HG03108 (cell line): ENCODE data around the gene LGALS3.
A peak's percentile ranks its signal among the peaks of the same experiment; 100 is the strongest.

Source experiments
- ATAC-seq: cut with Tn5 transposase; IDR thresholded peaks from one replicate; pipeline ENCODE4 v1.9.1; 2021; ENCODE audit warnings: moderate library complexity; ENCODE audit not compliant: unreplicated experiment

Gene LGALS3

DNA sequence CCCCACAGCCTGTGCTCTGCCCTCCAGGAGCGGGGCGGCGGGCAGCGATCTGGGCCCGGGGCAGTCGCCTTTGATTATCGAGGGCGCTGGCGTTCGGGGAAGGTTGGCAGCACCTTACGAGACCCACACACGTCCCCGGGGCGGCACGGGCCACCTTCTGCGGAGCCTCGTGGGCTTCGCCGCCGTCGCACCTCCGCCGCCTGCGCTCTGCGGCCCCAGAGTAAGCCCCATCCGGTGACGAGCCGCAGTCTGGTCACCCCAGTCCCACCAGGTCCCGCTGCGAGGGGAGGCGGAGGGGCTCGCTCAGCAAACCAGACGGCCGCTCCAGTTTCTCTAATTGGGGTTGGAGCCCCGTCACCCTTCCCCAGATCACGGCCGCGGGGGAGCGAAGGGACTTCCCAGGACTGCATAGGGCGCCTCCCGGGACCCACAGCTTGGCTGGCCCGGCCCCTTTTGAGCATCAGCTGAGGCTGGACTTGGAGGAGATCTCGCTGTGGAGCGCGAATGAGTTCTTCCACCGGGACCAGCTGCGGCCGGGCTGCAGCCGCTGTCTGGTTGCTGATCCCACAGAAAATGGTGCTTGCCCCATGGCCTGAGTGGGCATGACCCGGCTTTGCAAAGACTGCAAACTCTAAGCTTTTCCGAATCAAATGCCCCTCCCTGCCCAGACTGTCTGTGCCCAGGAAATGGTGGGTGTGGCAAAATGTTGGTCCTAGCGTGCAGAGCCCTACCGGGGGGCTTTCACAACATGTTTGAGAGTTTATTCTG, 560 bp downstream of the LGALS3 start:
- peak; percentile 40 for ATAC-seq

DNA sequence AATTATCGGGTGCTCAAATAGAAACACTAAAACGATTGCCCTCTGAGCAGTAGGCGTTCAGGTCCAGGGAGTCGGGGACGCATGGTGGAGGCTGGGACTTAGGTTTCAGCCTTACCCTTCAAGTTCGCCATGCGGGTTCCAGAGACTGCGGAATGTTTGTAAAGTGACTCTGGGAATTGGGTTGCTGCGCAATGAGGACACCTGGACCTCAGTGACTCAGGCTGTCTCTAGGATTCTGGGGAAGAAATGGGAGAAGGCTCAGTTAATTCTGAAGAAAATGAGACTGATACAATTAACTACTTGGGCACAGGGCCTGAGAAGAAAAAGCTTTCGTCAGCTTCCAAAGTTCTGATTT, 1.1 kb downstream of the LGALS3 start:
- no peak for ATAC-seq

DNA sequence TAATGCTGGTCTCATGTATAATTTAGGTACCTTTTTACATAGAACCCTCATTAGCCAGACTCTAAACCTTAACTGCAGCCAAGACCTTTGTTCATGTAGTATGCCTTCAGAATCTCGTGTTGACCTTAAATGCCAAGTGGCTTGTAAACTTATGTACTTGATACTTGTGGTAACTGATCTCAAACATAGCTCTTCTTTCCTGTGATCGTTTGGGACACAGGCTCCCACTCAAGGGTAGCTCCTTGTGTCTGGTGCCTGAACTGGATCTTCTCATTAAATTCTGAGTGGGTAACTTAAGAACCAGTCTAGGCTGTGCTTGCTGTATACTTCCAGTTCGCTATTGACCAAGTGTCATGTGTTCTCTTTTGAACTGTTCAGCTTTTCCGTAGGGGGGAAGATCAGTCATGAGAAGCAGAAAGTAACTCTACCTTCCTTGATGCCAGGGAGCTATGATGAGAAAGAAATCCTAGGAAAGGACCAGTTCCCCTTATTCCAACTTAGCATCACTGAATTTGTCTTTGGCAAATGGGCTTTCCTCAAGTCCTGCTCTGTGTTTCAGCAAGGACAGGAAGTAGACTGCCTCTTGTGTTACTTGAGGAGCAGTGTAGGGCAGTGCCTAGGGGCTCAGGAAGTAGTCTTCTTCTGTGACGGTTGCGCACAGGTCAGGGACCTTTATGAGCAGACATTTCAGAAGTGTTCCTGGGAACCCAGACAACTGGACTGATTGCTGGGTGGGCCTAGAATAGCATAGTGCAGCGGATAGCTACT, 2.5 kb downstream of the LGALS3 start:
- no peak for ATAC-seq

DNA sequence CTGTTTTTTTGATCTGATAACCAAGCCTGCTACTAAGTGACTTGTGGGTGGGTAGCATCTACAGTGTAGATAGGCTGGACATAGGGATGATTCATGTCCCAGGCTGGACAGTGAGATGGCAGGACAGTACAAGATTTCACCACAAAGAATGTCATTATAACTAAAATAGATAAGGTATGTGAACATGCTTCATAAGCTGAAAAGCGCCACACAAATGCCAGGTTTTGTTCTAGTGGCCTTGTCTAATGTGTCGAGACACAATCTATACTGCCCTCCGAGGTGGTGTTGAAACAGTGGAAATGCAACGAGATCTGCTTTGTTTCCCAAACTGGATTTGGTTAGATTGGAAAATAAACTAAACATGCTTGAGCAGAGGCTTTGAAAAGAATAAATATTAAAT, 4.4 kb downstream of the LGALS3 start:
- ATAC-seq: no peak

DNA sequence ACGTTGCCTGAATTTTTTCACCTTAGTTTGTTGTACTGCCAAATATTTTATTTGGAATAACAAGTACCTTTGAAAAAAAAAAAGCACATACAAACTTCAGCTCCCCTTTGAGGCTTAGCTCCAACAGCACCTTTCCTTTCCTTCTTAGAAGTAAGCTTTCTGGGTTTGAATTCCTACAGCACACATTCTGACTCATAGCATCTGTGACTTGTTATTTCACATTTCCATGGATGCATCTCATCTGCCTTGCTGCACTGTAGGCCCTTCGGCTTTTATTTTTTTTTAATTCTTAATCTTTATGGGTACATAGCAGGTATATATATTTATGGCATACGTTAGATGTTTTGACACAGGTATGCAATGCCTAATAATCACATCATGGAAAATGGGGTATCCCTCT, 7.2 kb downstream of the LGALS3 start:
- no peak for ATAC-seq

DNA sequence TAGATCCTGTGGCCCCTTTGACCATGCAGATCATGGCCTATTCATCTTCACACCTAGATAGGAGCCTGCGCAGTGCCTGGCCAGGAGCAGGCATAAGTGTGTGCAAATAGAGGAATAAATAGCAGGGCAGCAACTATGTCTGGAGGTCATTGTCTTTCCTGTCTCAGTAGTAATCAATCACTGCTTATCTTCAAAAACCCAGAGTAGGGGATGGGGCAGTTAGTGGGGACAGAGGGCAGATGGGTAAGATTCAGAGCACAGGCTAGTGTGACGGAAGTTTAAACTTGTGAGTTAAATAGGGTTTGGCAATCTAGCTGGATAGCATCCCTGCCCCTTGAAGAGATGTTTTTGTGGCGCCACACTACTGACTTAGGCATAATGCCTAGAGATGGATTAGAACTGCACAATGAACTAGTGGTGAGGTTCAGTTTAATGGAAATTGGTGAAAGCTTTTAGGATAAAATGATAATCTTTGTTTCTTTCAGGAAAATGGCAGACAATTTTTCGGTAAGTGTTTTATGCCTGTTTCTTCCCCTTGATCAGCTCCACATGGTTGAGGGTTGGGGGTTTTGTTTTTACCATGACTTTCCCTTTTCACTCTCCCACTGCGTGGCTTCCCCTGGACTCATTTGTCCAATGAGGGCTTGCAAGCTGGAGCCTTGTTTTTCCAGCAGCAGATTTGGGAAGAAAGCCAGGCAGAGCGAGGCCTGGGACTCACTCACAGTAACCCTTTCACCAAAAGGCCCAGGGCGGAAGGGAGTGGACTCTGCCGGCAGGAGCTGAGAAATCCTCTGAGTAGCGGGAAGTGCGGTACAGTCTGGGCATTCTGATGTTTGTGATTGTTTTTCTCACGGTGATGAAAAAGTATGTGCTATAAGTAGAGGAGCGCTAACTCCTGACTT, 8.1 kb downstream of the LGALS3 start:
- no peak for ATAC-seq

DNA sequence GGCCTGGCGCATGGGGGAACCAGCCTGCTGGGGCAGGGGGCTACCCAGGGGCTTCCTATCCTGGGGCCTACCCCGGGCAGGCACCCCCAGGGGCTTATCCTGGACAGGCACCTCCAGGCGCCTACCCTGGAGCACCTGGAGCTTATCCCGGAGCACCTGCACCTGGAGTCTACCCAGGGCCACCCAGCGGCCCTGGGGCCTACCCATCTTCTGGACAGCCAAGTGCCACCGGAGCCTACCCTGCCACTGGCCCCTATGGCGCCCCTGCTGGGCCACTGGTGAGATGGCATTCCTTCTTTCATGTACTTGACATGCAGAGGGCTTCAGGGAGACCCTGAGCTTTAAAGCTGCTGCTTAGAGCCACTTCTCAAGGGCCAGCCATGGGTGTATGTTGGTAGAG, 9.0 kb downstream of the LGALS3 start:
- no peak for ATAC-seq

DNA sequence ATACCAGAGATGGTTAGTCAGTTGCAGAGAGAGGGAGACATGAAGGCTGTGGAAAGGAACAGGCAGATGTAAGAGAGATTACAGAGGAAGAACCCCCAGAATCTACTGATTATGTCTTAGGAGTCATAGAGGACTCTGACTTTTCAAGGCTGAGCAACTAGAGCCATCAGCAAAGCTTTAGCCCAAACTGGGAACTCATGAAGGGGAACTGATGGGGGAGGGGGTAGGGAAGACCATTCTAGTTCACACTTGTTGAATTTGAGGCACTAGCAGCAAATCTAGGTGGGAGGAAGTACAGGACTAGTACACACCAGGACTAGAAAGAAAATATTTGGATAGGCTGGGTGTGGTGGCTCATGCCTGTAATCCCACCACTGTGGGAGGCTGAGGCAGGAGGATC, 10.1 kb downstream of the LGALS3 start:
- no peak for ATAC-seq

DNA sequence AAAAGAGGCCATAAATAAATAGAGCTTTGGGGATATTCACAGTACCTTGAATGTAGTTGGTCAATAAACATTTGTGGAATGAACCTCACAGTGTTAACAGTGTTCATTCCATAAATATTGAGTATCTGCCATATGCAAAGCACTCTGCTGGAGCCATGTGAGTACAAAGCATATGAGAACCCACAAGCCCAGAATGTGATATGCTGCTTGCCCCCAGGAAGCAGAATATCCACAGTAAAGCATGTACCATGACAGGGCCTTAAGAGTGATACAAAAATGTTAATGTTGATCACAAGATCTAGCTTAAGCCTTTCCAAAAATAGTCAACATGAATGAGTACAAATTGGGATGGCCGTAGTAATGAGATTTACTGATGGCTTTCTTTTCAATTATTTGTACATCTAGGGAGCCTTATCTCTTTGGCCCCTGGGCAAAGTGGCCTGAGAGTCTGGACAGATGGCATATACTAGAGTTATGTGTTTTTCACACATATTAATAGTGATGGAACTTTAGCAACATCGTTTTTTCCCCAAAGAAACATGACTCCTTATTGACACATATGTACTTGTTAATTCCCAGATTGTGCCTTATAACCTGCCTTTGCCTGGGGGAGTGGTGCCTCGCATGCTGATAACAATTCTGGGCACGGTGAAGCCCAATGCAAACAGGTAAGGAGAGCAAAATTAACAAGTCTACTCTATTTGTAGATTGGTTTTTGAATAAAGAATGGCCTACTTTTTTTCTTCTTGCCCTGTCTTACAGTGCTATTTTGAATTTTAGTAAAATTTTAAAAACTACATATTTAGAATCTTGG, 10.9 kb downstream of the LGALS3 start:
- no peak for ATAC-seq

DNA sequence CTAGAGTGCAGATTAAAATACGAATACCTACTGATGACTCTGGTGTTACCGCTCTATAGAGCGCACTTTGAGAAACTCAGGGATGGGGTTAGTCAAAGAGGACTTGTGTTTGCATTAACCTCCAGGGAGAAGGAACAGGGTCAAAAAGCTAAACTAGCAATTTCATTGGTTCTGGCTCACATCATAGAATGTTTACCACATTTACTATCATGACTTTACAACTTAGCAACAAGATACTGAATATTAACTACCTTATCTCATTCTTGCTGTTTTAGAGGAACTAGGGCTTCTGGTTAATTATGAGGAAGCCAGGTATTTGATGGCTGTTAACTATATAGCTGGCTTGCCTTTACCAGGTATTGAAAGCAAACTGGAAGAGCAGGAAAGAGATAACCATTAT, 12.8 kb downstream of the LGALS3 start:
- ATAC-seq: no peak

DNA sequence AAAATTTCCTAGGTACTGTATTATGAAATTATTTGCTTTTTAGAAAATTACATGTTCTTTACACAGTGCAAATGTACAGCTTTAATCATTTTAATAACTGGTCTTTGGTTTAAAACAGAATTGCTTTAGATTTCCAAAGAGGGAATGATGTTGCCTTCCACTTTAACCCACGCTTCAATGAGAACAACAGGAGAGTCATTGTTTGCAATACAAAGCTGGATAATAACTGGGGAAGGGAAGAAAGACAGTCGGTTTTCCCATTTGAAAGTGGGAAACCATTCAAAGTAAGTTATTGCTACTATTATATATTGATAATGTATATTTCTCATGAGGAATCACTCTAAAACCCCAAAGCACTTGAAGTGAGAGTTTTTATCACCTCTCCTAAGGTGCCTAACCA, 13.4 kb downstream of the LGALS3 start:
- no peak for ATAC-seq

DNA sequence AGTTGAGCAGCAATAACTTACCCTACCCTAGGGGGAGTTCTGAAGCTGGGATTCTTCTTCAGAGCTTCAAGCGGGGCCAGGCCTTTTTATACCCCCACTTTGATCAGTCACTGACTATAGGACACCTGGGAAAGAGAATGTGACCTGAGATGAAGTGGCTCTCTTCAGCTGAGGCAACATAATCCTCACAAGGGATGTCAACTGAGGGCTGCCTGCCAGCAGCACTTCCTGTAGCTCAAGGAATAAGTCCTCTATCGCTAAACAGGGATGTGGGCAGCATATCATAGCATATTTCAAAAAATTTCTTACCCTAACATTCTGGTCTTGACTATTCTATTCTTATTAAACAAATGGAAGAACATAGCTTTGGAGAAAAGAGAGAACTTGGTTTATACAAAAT, 17.4 kb downstream of the LGALS3 start:
- no peak for ATAC-seq

DNA sequence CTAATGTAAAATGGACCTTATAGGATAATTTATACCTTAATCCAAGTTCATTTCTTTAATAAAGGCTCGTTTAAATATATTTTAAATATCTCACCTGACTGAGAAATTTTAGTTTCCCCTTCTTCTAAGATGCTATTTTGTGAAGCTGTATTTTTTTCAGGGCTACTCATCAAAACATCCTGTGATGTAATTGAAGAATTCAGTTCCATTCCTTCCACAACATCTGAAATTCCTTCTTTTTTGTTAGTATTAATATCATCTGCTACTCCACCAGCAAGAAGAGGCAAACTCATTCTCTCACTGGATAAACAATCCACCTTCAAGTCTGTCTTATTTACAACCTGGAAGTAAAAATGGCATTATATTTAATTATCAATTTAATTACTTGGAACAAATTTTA, 22.5 kb downstream of the LGALS3 start:
- no peak for ATAC-seq

DNA sequence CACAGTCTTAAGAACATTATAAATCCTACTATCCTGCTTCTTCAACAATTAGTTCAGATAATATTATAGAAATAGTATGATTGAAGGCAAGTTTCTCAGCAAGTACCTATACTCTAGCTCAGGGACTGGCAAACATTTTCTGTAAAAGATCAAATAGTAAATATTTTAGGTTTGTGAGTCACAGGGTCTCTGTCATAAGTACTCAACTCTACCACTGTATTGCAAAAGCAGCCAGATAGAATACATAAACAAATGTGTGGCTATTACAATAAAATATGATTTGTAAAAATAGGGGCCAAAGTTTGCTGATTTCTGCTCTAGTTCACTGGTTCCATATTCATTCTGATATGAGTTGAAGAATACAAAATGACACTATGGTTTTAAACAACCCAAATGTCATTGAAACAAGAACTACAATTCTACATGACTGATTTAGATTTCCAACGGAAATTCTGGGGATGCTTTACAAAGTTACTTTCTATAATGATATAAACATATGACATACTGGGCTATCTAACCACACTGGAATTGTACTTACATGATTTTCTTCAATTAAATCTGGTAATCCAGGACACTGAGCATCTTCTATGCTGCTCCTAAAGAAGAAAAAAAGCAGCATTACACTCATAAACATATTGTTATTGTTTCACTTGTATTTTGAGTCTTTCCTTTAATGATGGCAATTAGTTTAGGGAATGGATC, 23.2 kb downstream of the LGALS3 start:
- ATAC-seq: no peak

DNA sequence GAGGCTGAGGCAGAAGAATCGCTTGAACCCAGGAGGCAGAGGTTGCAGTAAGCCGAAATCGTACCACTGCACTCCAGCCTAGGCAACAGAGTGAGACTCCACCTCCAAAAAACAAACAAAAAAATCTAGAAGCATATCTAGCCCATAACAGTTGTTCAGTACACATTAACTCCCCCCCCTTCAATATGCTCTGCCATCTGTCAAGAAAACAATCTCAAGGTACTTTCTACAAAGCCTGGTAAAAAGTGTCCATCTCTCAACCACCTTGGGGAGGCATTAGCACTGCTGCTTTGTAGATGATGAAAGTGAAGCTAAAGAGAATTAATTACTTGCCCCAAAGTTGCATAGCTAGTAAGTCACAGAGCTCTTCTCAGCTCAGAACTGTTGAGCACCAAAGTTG, 24.9 kb downstream of the LGALS3 start:
- no peak for ATAC-seq

DNA sequence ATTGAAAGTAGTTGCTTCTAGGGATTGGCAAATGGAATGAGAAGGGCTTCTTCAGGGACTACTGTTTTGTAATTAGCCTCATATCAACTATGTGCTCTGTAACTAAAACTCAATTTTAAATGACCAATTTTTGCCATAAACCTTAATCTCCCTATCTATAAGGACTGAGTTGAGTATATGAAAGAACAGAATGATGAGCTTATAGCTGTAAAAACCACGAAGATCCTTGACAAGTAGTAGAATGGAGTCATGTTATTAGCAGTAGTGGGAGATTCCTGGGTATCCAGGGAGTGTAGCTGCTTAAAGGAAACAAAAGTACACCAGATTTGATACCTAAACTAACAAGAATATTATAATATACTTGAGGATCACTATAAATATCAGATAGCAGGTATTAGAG, 28.0 kb downstream of the LGALS3 start:
- ATAC-seq: no peak

DNA sequence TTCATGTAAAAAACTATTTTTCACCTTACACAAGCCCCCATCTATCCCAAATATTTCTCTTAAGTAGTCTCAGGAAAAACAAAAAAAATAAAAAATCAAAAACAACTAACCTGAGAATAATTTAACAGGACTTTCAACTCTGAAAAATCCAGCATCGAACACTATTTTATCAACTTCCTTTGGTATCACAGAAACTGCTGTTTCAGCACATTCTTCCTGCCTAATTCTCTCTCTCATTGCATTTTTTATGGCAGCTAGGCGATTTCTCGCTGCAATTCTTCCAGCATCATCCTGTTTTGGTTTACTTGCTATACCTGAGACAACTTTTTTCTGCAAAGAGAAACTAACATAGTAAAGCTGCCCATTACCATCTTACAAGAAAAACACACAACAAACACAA, 29.4 kb downstream of the LGALS3 start:
- ATAC-seq: no peak

DNA sequence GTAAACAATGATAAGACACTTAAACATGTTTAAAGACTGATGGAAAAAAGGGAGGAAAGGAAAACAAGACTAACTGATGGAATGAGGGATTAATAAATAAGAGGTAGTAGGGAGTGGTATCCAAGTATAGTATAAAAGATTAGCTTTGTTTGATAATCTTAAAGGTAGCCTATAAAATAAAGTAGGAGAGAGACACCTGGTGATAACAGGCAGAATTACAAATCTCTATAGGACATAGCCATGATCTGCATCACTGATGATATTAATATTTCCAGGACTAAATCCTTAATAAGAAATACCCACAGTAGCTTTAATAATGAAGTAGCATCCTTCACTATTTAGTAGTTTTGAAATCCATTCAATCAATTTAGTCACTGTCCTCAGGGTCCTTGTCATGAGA, 31.9 kb downstream of the LGALS3 start:
- ATAC-seq: no peak

DNA sequence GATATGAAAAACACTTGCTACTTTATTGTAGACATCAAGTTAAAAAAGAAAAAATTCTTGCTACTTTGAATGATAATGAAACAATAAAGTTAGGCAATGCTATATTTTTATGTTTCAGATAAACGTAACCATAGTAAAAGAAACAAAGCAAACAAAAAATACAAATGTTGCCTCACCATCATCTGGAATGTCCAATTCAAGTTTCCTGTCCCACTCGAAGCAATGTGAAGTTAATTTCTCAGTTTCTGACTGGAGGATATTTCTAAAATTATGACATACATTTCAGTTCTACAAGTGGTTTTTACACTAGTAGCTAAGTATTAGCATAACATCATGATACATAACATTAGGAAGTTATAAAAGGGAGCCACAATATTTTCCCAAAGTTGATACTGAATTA, 41.5 kb downstream of the LGALS3 start:
- ATAC-seq: no peak

DNA sequence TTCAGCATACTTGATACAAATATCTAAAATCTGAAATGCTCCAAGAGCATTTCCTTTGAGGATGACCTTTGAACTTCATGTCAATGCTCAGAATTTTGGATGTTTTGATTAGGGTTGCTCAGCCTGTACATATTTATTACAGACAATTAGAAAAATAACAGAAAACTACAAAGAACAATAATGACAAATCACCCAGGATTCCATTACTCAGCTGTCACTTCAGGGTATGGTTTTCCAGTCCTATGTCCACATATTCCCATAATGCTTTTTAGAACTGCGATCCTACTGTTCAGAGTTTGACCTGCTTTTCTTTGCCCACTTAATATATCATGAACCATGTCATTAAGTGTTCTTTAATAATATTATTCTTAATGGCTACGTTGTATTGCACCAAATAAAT, 51.0 kb downstream of the LGALS3 start:
- no peak for ATAC-seq
